ENCODE measurements around the gene KCNJ5. TPM values are rescaled to one million over a fixed set of nuclear protein-coding genes. Genes with fewer than 3 reads are reported as not detected.

KCNJ5 gene
- total and polyA plus RNA-seq, 10 of the 15 experiments (the other 5 are each of a cell fraction or from before 2014, with no cell fraction given), result 0.03 TPM; not detected in 8

GRCh38 chr11:128929991-128930390 is 38.8 kb downstream of the KCNJ5 start:
- BruUV-seq (replicated peaks), result no TSS peak
- intact Hi-C loops (cut with micrococcal nuclease; ENCODE audit: unreplicated experiment) (no loop called here), in situ Hi-C loops (cut with MboI) (no loop called here)
- TF ChIP-seq EED (IDR thresholded peaks at IDR 0.05; ENCODE audit: low read depth) (no peak), JUNB (IDR thresholded peaks at IDR 0.05) (no peak), CHD1 (IDR thresholded peaks at IDR 0.05; ENCODE audit: low read depth, low read length) (no peak), POU2F2 (IDR thresholded peaks at IDR 0.05; ENCODE audit: borderline replicate concordance, low read depth, low read length) (no peak), ASH2L (IDR thresholded peaks at IDR 0.05; ENCODE audit: borderline replicate concordance, low read depth) (no peak), RAD21 (IDR thresholded peaks at IDR 0.05; ENCODE audit: insufficient read depth, low read depth, low read length) (no peak), FOXM1 (IDR thresholded peaks at IDR 0.05; ENCODE audit: low read depth, low read length) (no peak), E4F1 (IDR thresholded peaks at IDR 0.05; ENCODE audit: borderline replicate concordance, partially characterized antibody) (no peak), USF2 (IDR thresholded peaks at IDR 0.05; ENCODE audit: borderline replicate concordance, low read depth, low read length) (no peak), NFXL1 (IDR thresholded peaks at IDR 0.05; ENCODE audit: borderline replicate concordance) (no peak), TCF7 (IDR thresholded peaks at IDR 0.05; ENCODE audit: borderline replicate concordance) (no peak)
- no peaks in the 10 kb centered on the region for H3K79me2 ChIP-seq (ENCODE audit: control insufficient read depth, insufficient read depth, low read length)
- ChIA-PET POLR2A (interaction anchor here (1.5 kb wide), 1 partner anchor 11 kb away, joined by 7 read pairs; no protein-coding TSS in a partner anchor), RAD21 (ENCODE audit: unreplicated experiment) (no interaction called here), SMC1A (ENCODE audit: uncharacterized antibody, unreplicated experiment) (interaction anchor here (0.9 kb wide), 1 partner anchor 32 kb away, joined by 3 read pairs; no protein-coding TSS in a partner anchor), CTCF (no interaction called here)
- H4K20me1 ChIP-seq (ENCODE audit: control insufficient read depth, insufficient read depth), result no peaks in the 10 kb centered on the region
- H3K36me3 ChIP-seq (ENCODE audit: control insufficient read depth in 2 of 2, insufficient read depth in 2 of 2, low read length in 1 of 2), result no peaks in the 10 kb centered on the region
- H2AFZ ChIP-seq (ENCODE audit: control insufficient read depth, low read depth, low read length), result no peak overlapping the region
- H3K27ac ChIP-seq (ENCODE audit: control insufficient read depth, insufficient read depth), result no peak overlapping the region
- H3K4me3 ChIP-seq, result no peak overlapping the region
- DNase-seq (ENCODE audit: low read depth, low spot score) (no peak), FAIRE-seq (no peak), ATAC-seq (no peak)
- H3K9me3 ChIP-seq (replicated peaks; ENCODE audit: control insufficient read depth, insufficient read depth, low read length), result no peaks in the 10 kb centered on the region
- H3K27me3 ChIP-seq (replicated peaks in 1 of 2; ENCODE audit: control insufficient read depth in 2 of 2, insufficient read depth in 2 of 2, low read length in 1 of 2), result no peaks in the 10 kb centered on the region
- H3K9ac ChIP-seq (ENCODE audit: control insufficient read depth, insufficient read depth, low read length), result no peak overlapping the region
- H3K4me1 ChIP-seq (ENCODE audit: control insufficient read depth, insufficient read depth, low read length), result peaks cover 5% of the 10 kb centered on the region
- H3K4me2 ChIP-seq (ENCODE audit: control insufficient read depth, insufficient read depth), result no peak overlapping the region
- WGBS (ENCODE audit: insufficient coverage, insufficient replicate concordance, low lambda C conversion rate, missing lambda C conversion rate), result 57% methylated on average over 12 of the region's 12 CpGs
